ENCODE results near the gene MBLAC1.

GRCh38 chr7:100171840-100172239 is 45.1 kb downstream of the MBLAC1 start:
- TF ChIP-seq POLR2AphosphoS5 (IDR thresholded peaks at IDR 0.05; ENCODE audit: borderline replicate concordance, low read depth, low read length) = no peak; the same call in 1 of the 2 replicates
- TF ChIP-seq EZH2 (IDR thresholded peaks at IDR 0.05) = no peak

Data from SK-N-MC (cell line).